ENCODE results near the gene DEDD2.

- TF ChIP-seq, protein P1, sequence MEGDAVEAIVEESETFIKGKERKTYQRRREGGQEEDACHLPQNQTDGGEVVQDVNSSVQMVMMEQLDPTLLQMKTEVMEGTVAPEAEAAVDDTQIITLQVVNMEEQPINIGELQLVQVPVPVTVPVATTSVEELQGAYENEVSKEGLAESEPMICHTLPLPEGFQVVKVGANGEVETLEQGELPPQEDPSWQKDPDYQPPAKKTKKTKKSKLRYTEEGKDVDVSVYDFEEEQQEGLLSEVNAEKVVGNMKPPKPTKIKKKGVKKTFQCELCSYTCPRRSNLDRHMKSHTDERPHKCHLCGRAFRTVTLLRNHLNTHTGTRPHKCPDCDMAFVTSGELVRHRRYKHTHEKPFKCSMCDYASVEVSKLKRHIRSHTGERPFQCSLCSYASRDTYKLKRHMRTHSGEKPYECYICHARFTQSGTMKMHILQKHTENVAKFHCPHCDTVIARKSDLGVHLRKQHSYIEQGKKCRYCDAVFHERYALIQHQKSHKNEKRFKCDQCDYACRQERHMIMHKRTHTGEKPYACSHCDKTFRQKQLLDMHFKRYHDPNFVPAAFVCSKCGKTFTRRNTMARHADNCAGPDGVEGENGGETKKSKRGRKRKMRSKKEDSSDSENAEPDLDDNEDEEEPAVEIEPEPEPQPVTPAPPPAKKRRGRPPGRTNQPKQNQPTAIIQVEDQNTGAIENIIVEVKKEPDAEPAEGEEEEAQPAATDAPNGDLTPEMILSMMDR (IDR thresholded peaks at IDR 0.05) = no peak
- TF ChIP-seq POLR2A (IDR thresholded peaks at IDR 0.05) = no peak
These were observed 9.4 kb upstream of the DEDD2 start for GRCh38 chr19:42226886-42227285.
